ENCODE data around the gene MYL7.

MYL7 gene

GRCh38 chr7:44097064-44097932 is 43.8 kb downstream of the MYL7 start:
- Histone ChIP-seq H4K12ac (ENCODE audit: low read depth, low read length) (no peak overlapping the region), H3K79me1 (ENCODE audit: low read length) (no peaks in the 10 kb centered on the region), H3K79me2 (ENCODE audit: control insufficient read depth, insufficient read depth, low read length, poor library complexity) (no peaks in the 10 kb centered on the region), H3K9me3 (ENCODE audit: insufficient read depth, low read depth, low read length) (no peaks in the 10 kb centered on the region), H3K4me1 (ENCODE audit: control insufficient read depth in 1 of 2, insufficient read depth in 2 of 2, low read length in 2 of 2) (no peaks in the 10 kb centered on the region), H3K14ac (ENCODE audit: low read length) (no peak overlapping the region), H2BK5ac (ENCODE audit: low read depth, low read length, poor library complexity) (no peak overlapping the region), H3K4me2 (ENCODE audit: low read length) (no peak overlapping the region), H3K27ac (ENCODE audit: low read depth, low read length) (no peak overlapping the region), H3K4me3 (ENCODE audit: low read depth, low read length) (no peak overlapping the region), H2AK5ac (ENCODE audit: low read length) (no peak overlapping the region), H2AFZ (ENCODE audit: insufficient read depth, low read length, poor library complexity) (no peak overlapping the region), H3K4ac (ENCODE audit: low read depth, low read length) (no peak overlapping the region), H3K23ac (ENCODE audit: low read length) (no peak overlapping the region), H3K9ac (ENCODE audit: low read length) (no peak overlapping the region), H3K36me3 (ENCODE audit: control insufficient read depth in 1 of 2, insufficient read depth in 2 of 2, low read length in 2 of 2) (no peaks in the 10 kb centered on the region), H4K8ac (ENCODE audit: low read depth, low read length) (no peak overlapping the region), H4K91ac (ENCODE audit: low read depth, low read length) (no peak overlapping the region), H2BK12ac (ENCODE audit: low read length) (no peak overlapping the region), H3K27me3 (ENCODE audit: insufficient read depth, low read length) (no peaks in the 10 kb centered on the region), H3K18ac (ENCODE audit: low read length) (no peak overlapping the region), H2BK120ac (ENCODE audit: insufficient read depth, low read length, poor library complexity) (no peak overlapping the region)
- no CpG with 5 or more reads among the region's 9 CpGs for WGBS (ENCODE audit: extremely low coverage, insufficient coverage, insufficient read length)
- no peak for DNase-seq

DNA sequence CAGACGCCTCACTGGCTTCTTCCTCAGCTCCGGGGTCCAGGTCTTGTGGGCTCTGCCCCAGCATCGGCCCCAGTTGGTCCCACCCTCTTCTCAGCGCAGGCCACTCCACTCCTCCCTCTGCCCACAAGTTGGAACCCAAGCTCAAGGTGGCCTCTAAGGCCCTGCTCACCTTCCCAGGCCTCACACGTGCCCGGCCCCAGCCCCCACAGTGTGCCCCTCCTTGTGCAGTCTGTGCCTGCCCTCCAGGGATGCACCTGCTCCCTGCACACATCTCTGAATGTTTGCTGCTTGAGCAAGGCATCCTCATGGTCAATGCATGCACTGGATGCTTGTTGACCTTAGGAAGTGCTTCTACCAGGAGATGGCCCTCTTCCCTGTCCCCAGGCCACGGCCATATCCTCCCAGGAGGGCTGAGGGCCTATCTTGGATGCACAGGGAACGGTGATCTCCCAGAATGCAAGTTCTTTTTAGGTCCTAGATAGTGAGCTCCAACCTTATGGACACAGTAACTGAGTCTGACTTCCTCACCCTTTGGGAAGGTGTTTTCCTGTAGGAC is 44.7 kb downstream of the MYL7 start:
- no peak overlapping the region for H2BK12ac ChIP-seq (ENCODE audit: low read length)
- H4K12ac ChIP-seq (ENCODE audit: low read depth, low read length) = no peak overlapping the region
- no peaks in the 10 kb centered on the region for H3K79me1 ChIP-seq (ENCODE audit: low read length)
- H3K4me2 ChIP-seq (ENCODE audit: low read length) = no peak overlapping the region
- H3K4ac ChIP-seq (ENCODE audit: low read depth, low read length) = no peak overlapping the region
- H3K9me3 ChIP-seq (ENCODE audit: insufficient read depth, low read depth, low read length) = no peaks in the 10 kb centered on the region
- H3K79me2 ChIP-seq (ENCODE audit: control insufficient read depth, insufficient read depth, low read length, poor library complexity) = no peaks in the 10 kb centered on the region
- H2BK120ac ChIP-seq (ENCODE audit: insufficient read depth, low read length, poor library complexity) = no peak overlapping the region
- H2AK5ac ChIP-seq (ENCODE audit: low read length) = no peak overlapping the region
- no peak overlapping the region for H3K27ac ChIP-seq (ENCODE audit: low read depth, low read length)
- H3K4me3 ChIP-seq (ENCODE audit: low read depth, low read length) = no peak overlapping the region
- H3K36me3 ChIP-seq (ENCODE audit: control insufficient read depth in 1 of 2, insufficient read depth in 2 of 2, low read length in 2 of 2) = no peaks in the 10 kb centered on the region
- H4K91ac ChIP-seq (ENCODE audit: low read depth, low read length) = no peak overlapping the region
- H3K18ac ChIP-seq (ENCODE audit: low read length) = no peak overlapping the region
- WGBS (ENCODE audit: extremely low coverage, insufficient coverage, insufficient read length) = no CpG with 5 or more reads among the region's 8 CpGs
- no peak overlapping the region for H3K9ac ChIP-seq (ENCODE audit: low read length)
- no peaks in the 10 kb centered on the region for H3K4me1 ChIP-seq (ENCODE audit: control insufficient read depth in 1 of 2, insufficient read depth in 2 of 2, low read length in 2 of 2)
- no peak overlapping the region for H2AFZ ChIP-seq (ENCODE audit: insufficient read depth, low read length, poor library complexity)
- no peak overlapping the region for H3K23ac ChIP-seq (ENCODE audit: low read length)
- H4K8ac ChIP-seq (ENCODE audit: low read depth, low read length) = no peak overlapping the region
- no peak overlapping the region for H2BK5ac ChIP-seq (ENCODE audit: low read depth, low read length, poor library complexity)
- H3K27me3 ChIP-seq (ENCODE audit: insufficient read depth, low read length) = no peaks in the 10 kb centered on the region
- no peak for DNase-seq
- no peak overlapping the region for H3K14ac ChIP-seq (ENCODE audit: low read length)

- H3K4me1 ChIP-seq (ENCODE audit: control insufficient read depth in 1 of 2, insufficient read depth in 2 of 2, low read length in 2 of 2) = no peaks in the 10 kb centered on the region
- no peak overlapping the region for H3K27ac ChIP-seq (ENCODE audit: low read depth, low read length)
- no peaks in the 10 kb centered on the region for H3K79me2 ChIP-seq (ENCODE audit: control insufficient read depth, insufficient read depth, low read length, poor library complexity)
- no peak overlapping the region for H4K91ac ChIP-seq (ENCODE audit: low read depth, low read length)
- no peak overlapping the region for H2BK5ac ChIP-seq (ENCODE audit: low read depth, low read length, poor library complexity)
- H2AFZ ChIP-seq (ENCODE audit: insufficient read depth, low read length, poor library complexity) = no peak overlapping the region
- no peak overlapping the region for H3K9ac ChIP-seq (ENCODE audit: low read length)
- no peak overlapping the region for H3K23ac ChIP-seq (ENCODE audit: low read length)
- no peaks in the 10 kb centered on the region for H3K36me3 ChIP-seq (ENCODE audit: control insufficient read depth in 1 of 2, insufficient read depth in 2 of 2, low read length in 2 of 2)
- no CpG with 5 or more reads among the region's 3 CpGs for WGBS (ENCODE audit: extremely low coverage, insufficient coverage, insufficient read length)
- H2AK5ac ChIP-seq (ENCODE audit: low read length) = no peak overlapping the region
- no peaks in the 10 kb centered on the region for H3K9me3 ChIP-seq (ENCODE audit: insufficient read depth, low read depth, low read length)
- no peaks in the 10 kb centered on the region for H3K27me3 ChIP-seq (ENCODE audit: insufficient read depth, low read length)
- no peak overlapping the region for H4K8ac ChIP-seq (ENCODE audit: low read depth, low read length)
- no peak overlapping the region for H3K4me3 ChIP-seq (ENCODE audit: low read depth, low read length)
- H2BK12ac ChIP-seq (ENCODE audit: low read length) = no peak overlapping the region
- H3K4me2 ChIP-seq (ENCODE audit: low read length) = no peak overlapping the region
- H3K79me1 ChIP-seq (ENCODE audit: low read length) = no peaks in the 10 kb centered on the region
- no peak overlapping the region for H3K14ac ChIP-seq (ENCODE audit: low read length)
- H4K12ac ChIP-seq (ENCODE audit: low read depth, low read length) = no peak overlapping the region
- no peak overlapping the region for H3K4ac ChIP-seq (ENCODE audit: low read depth, low read length)
- no peak overlapping the region for H3K18ac ChIP-seq (ENCODE audit: low read length)
- no peak overlapping the region for H2BK120ac ChIP-seq (ENCODE audit: insufficient read depth, low read length, poor library complexity)
- DNase-seq = no peak
Observed at GRCh38 chr7:44095781-44096180, 45.4 kb downstream of the MYL7 start.

DNA sequence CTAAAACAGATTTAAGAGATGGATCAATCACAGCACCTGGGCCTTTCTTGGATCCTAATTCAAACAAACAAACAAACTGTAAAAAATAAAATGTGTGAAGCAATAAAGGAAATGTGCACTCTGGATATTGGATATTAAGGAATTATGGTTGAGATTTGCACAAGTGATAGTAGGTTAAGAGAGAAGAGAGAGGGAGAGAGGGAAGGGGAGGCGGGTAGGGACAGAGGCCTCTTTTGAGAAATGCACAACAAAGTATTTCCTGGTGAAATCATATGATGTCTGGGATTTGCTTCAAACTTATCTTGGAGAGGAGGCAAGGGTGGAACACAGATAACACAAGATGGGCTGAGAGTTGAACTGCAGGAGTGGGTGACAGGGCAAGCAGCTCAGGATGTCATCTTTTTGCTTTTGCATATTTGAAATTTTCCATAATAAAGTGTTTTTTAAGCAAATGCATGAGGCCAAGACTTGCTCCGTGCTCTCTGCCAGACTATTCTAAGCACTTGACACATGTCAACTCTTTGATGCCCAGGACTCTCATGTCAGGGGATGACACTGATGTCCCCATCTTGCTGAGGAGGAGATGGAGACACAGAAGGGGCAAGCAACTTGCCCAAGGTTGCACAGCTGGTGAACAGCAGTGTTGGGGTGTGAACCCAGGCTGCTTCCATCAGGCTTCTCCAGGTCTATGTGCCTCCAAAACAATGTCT is 46.1 kb downstream of the MYL7 start:
- no peak overlapping the region for H3K4me3 ChIP-seq (ENCODE audit: low read depth, low read length)
- H3K27ac ChIP-seq (ENCODE audit: low read depth, low read length) = no peak overlapping the region
- H3K9me3 ChIP-seq (ENCODE audit: insufficient read depth, low read depth, low read length) = no peaks in the 10 kb centered on the region
- H3K79me1 ChIP-seq (ENCODE audit: low read length) = no peaks in the 10 kb centered on the region
- H2BK5ac ChIP-seq (ENCODE audit: low read depth, low read length, poor library complexity) = no peak overlapping the region
- no peak overlapping the region for H3K18ac ChIP-seq (ENCODE audit: low read length)
- H2AK5ac ChIP-seq (ENCODE audit: low read length) = no peak overlapping the region
- H2AFZ ChIP-seq (ENCODE audit: insufficient read depth, low read length, poor library complexity) = no peak overlapping the region
- H3K79me2 ChIP-seq (ENCODE audit: control insufficient read depth, insufficient read depth, low read length, poor library complexity) = no peaks in the 10 kb centered on the region
- WGBS (ENCODE audit: extremely low coverage, insufficient coverage, insufficient read length) = no CpG with 5 or more reads among the region's 2 CpGs
- H3K4me2 ChIP-seq (ENCODE audit: low read length) = no peak overlapping the region
- no peaks in the 10 kb centered on the region for H3K27me3 ChIP-seq (ENCODE audit: insufficient read depth, low read length)
- no peak for DNase-seq
- no peaks in the 10 kb centered on the region for H3K4me1 ChIP-seq (ENCODE audit: control insufficient read depth in 1 of 2, insufficient read depth in 2 of 2, low read length in 2 of 2)
- no peak overlapping the region for H2BK12ac ChIP-seq (ENCODE audit: low read length)
- no peak overlapping the region for H4K12ac ChIP-seq (ENCODE audit: low read depth, low read length)
- H4K8ac ChIP-seq (ENCODE audit: low read depth, low read length) = no peak overlapping the region
- no peak overlapping the region for H3K23ac ChIP-seq (ENCODE audit: low read length)
- no peak overlapping the region for H2BK120ac ChIP-seq (ENCODE audit: insufficient read depth, low read length, poor library complexity)
- H3K9ac ChIP-seq (ENCODE audit: low read length) = no peak overlapping the region
- H3K14ac ChIP-seq (ENCODE audit: low read length) = no peak overlapping the region
- H3K4ac ChIP-seq (ENCODE audit: low read depth, low read length) = no peak overlapping the region
- no peak overlapping the region for H4K91ac ChIP-seq (ENCODE audit: low read depth, low read length)
- no peaks in the 10 kb centered on the region for H3K36me3 ChIP-seq (ENCODE audit: control insufficient read depth in 1 of 2, insufficient read depth in 2 of 2, low read length in 2 of 2)
